K562 (cell line): Measurements from ENCODE around the gene VARS1. TPM values are rescaled to one million over a fixed set of nuclear protein-coding genes. Genes with fewer than 3 reads are reported as not detected.

ENCODE experiments used
- CBX3 ChIP-seq, 2 experiments: IDR thresholded peaks; 1 replicate in 1 of 2; 2 replicates in 1 of 2; pipeline ENCODE4 v1.6.1; 2012; ENCODE audit warnings: inconsistent platforms in 2 of 2, low read length in 2 of 2, borderline replicate concordance in 1 of 2, control low read depth in 1 of 2
- PYGO2 ChIP-seq: fragments of 450-650 bp; IDR thresholded peaks from 2 replicates; pipeline ENCODE4 v1.6.1; 2016; ENCODE audit warnings: mild to moderate bottlenecking, missing genetic modification characterization, moderate library complexity, missing compliant biosample characterization
- SRSF9 ChIP-seq: fragments of 200-400 bp; formaldehyde crosslinking; IDR thresholded peaks from 2 replicates; pipeline ENCODE4 v1.6.1; 2017; ENCODE audit warnings: low read depth, low read length, borderline replicate concordance
- TCF7 ChIP-seq: sonication (generic); IDR thresholded peaks from 2 replicates; pipeline ENCODE4 v1.6.1; 2016; ENCODE audit warnings: antibody characterized with exemption, borderline replicate concordance
- ZC3H8 ChIP-seq: fragments of 450-650 bp; IDR thresholded peaks from 2 replicates; pipeline ENCODE4 v1.6.1; 2017
- ZNF282 ChIP-seq: sonication (generic); formaldehyde crosslinking; IDR thresholded peaks from 2 replicates; pipeline ENCODE4 v1.8.1; 2023; ENCODE audit warnings: missing genetic modification reagents
- polyA plus RNA-seq, 8 experiments: library from polyadenylated mRNA; depleted of rRNA in 4 of 8; stranded (reverse) in 5 of 8; unstranded in 3 of 8; fragments of >200 nt; fragmentation: Nextera tagmentation in 2 of 8; fragmentation: Illumina TruSeq in 1 of 8; extraction: Ambion mirVana in 2 of 8; extraction: Trizol in 1 of 8; gene quantifications; 2 replicates each; pipeline versions ENCODE4 v1.2.1 to v1.2.3, GENCODE V29; 2011 to 2014; ENCODE audit warnings: inconsistent platforms in 1 of 8, missing spikeins in 1 of 8
- total RNA-seq, 7 experiments: library from RNA; depleted of rRNA in 6 of 7; stranded (reverse); fragments of >200 nt in 6 of 7; fragmentation: Illumina TruSeq in 2 of 7; extraction: Trizol in 2 of 7; gene quantifications; 2 replicates each; pipeline versions ENCODE4 v1.2.1 to v1.2.3, GENCODE V29; 2011 to 2021; ENCODE audit warnings: low replicate concordance in 1 of 7
- TF ChIP-seq, protein P1 (sequence below): fragments of 250-450 bp; sonication (Bioruptor Pico); IDR thresholded peaks from 2 replicates; pipeline ENCODE4 v1.5.0; 2021
- TF ChIP-seq, protein P2 (sequence below): IDR thresholded peaks from 2 replicates; pipeline ENCODE4 v1.6.1; 2016; ENCODE audit warnings: missing genetic modification characterization, missing compliant biosample characterization
- TF ChIP-seq, protein P3 (sequence below), 3 experiments: fragments of 200-800 bp in 1 of 3; fragments of 250-450 bp in 1 of 3; fragments of 450-650 bp in 1 of 3; sonication (Bioruptor Pico) in 1 of 3; sonication (Bioruptor generic) in 1 of 3; formaldehyde crosslinking in 1 of 3; IDR thresholded peaks; 2 replicates each; pipeline versions ENCODE4 v1.6.1 to v1.8.0; 2016 to 2022; ENCODE audit warnings: mild to moderate bottlenecking in 2 of 3, missing genetic modification characterization in 2 of 3, missing compliant biosample characterization in 1 of 3, moderate library complexity in 1 of 3
- TF ChIP-seq, protein P4 (sequence below): fragments of 250-450 bp; sonication (Bioruptor Pico); IDR thresholded peaks from 2 replicates; pipeline ENCODE4 v1.8.0; 2021; ENCODE audit warnings: mild to moderate bottlenecking, moderate library complexity

VARS1 gene
- total and polyA plus RNA-seq, 9 of the 15 experiments (the other 6 are each of a cell fraction or from before 2014, with no cell fraction given): 2.9 to 488 (median 130) TPM

DNA sequence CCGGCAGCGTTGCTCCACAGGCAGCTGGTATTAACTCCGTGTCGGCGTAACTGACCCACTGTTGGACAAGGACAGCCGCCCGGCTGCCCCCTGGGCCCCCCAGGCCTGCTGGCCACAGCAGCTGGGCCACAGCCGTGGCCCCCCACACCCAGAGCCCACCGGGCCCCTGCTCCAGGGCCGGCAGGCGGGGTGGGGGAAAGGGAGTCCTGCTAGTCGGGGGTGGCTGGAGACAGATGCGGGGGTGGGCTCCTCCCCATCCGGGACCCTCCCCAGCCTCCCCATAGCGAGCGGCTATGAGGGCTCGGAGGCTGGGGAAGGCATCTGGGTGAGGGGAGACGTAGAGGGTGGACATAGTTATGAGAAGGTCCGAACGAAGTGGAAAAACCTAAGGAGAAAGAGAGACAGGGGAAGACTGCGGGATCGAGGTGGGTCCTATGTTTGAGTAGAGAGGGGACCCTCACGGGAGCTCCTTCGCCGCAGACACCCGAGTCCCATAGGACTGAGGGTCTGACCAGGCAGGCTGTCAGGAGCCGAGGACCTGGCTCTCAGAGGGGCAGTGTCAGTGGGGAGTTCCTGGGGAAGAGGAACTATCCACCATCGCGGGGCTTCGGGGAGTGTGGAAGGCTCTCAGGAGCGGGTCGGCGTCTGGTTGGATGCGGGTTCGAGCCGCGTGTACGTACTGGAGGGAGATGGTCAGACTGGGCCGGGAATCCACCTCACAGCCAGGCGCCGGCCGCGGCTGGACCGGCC is 511 bp downstream of the VARS1 start (continued):
- TF ChIP-seq CBX3 (IDR thresholded peaks at IDR 0.05; ENCODE audit: borderline replicate concordance in 1 of 2, low read length in 2 of 2): no peak
- TF ChIP-seq ZC3H8: no peak
- TF ChIP-seq, protein P1, sequence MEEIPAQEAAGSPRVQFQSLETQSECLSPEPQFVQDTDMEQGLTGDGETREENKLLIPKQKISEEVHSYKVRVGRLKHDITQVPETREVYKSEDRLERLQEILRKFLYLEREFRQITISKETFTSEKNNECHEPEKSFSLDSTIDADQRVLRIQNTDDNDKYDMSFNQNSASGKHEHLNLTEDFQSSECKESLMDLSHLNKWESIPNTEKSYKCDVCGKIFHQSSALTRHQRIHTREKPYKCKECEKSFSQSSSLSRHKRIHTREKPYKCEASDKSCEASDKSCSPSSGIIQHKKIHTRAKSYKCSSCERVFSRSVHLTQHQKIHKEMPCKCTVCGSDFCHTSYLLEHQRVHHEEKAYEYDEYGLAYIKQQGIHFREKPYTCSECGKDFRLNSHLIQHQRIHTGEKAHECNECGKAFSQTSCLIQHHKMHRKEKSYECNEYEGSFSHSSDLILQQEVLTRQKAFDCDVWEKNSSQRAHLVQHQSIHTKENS (CRISPR knock-in tag): no peak
- TF ChIP-seq, protein P2, sequence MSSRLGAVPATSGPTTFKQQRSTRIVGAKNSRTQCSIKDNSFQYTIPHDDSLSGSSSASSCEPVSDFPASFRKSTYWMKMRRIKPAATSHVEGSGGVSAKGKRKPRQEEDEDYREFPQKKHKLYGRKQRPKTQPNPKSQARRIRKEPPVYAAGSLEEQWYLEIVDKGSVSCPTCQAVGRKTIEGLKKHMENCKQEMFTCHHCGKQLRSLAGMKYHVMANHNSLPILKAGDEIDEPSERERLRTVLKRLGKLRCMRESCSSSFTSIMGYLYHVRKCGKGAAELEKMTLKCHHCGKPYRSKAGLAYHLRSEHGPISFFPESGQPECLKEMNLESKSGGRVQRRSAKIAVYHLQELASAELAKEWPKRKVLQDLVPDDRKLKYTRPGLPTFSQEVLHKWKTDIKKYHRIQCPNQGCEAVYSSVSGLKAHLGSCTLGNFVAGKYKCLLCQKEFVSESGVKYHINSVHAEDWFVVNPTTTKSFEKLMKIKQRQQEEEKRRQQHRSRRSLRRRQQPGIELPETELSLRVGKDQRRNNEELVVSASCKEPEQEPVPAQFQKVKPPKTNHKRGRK (tag): no peak
- no peak for TF ChIP-seq TCF7
- TF ChIP-seq, protein P3, sequence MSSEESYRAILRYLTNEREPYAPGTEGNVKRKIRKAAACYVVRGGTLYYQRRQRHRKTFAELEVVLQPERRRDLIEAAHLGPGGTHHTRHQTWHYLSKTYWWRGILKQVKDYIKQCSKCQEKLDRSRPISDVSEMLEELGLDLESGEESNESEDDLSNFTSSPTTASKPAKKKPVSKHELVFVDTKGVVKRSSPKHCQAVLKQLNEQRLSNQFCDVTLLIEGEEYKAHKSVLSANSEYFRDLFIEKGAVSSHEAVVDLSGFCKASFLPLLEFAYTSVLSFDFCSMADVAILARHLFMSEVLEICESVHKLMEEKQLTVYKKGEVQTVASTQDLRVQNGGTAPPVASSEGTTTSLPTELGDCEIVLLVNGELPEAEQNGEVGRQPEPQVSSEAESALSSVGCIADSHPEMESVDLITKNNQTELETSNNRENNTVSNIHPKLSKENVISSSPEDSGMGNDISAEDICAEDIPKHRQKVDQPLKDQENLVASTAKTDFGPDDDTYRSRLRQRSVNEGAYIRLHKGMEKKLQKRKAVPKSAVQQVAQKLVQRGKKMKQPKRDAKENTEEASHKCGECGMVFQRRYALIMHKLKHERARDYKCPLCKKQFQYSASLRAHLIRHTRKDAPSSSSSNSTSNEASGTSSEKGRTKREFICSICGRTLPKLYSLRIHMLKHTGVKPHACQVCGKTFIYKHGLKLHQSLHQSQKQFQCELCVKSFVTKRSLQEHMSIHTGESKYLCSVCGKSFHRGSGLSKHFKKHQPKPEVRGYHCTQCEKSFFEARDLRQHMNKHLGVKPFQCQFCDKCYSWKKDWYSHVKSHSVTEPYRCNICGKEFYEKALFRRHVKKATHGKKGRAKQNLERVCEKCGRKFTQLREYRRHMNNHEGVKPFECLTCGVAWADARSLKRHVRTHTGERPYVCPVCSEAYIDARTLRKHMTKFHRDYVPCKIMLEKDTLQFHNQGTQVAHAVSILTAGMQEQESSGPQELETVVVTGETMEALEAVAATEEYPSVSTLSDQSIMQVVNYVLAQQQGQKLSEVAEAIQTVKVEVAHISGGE (CRISPR knock-in tag; IDR thresholded peaks at IDR 0.05): no peak
- TF ChIP-seq, protein P4, sequence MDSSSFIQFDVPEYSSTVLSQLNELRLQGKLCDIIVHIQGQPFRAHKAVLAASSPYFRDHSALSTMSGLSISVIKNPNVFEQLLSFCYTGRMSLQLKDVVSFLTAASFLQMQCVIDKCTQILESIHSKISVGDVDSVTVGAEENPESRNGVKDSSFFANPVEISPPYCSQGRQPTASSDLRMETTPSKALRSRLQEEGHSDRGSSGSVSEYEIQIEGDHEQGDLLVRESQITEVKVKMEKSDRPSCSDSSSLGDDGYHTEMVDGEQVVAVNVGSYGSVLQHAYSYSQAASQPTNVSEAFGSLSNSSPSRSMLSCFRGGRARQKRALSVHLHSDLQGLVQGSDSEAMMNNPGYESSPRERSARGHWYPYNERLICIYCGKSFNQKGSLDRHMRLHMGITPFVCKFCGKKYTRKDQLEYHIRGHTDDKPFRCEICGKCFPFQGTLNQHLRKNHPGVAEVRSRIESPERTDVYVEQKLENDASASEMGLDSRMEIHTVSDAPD (CRISPR knock-in tag): no peak
- no peak for TF ChIP-seq ZNF282
- no peak for TF ChIP-seq SRSF9
- no peak for TF ChIP-seq PYGO2 (tag)
